Stomach (tissue), 9 donors: ENCODE data around the gene GJE1. TPM values are rescaled to one million over a fixed set of nuclear protein-coding genes. Genes with fewer than 3 reads are reported as not detected.
"Not testable (repeated sequence)": the region's sequence is repeated elsewhere in the genome, so short reads cannot be mapped to it uniquely, and the experiment has no call there.

ENCODE experiments used
- DNase-seq, 2 donors: peaks; one replicate each; pipeline versions ENCODE4 v3.0.0 to v3.0.0-alpha.2; 2013 to 2019
- H3K27ac ChIP-seq, 5 donors: fragments of 200-600 bp in 4 of 5; sonication (generic) in 4 of 5; one replicate each; pipeline ENCODE4 v1.5.1; 2013 to 2019; ENCODE audit warnings: mild to moderate bottlenecking in 1 of 5, moderate library complexity in 1 of 5
- H3K27me3 ChIP-seq, 3 donors: fragments of 200-600 bp; sonication (generic); one replicate each; pipeline ENCODE4 v1.5.1; 2017 to 2019; ENCODE audit warnings: mixed run types in 1 of 3
- H3K36me3 ChIP-seq, 4 donors: fragments of 200-600 bp; sonication (generic); 1 replicate in 3 of 4; 2 replicates in 1 of 4; pipeline ENCODE4 v1.5.1; 2016 to 2019
- H3K4me1 ChIP-seq, 4 donors: fragments of 200-600 bp; sonication (generic); one replicate each; pipeline ENCODE4 v1.5.1; 2016 to 2019
- H3K4me3 ChIP-seq, 4 donors: fragments of 200-600 bp; sonication (generic) in 3 of 4; one replicate each; pipeline ENCODE4 v1.5.1; 2016 to 2019; ENCODE audit warnings: mild to moderate bottlenecking in 1 of 4
- H3K9me3 ChIP-seq, 4 donors: fragments of 200-600 bp; sonication (generic); one replicate each; pipeline ENCODE4 v1.5.1; 2016 to 2019
- EP300 ChIP-seq: sonication (generic); formaldehyde crosslinking; IDR thresholded peaks from one replicate; pipeline ENCODE4 v1.6.1; 2017; ENCODE audit warnings: antibody characterized with exemption
- POLR2A ChIP-seq, 4 donors: fragments of 450-650 bp; IDR thresholded peaks; one replicate each; pipeline ENCODE4 v1.6.1; 2016; ENCODE audit warnings: antibody characterized with exemption in 4 of 4, control low read depth in 2 of 4, mild to moderate bottlenecking in 1 of 4, moderate library complexity in 1 of 4
- POLR2AphosphoS5 ChIP-seq, 3 donors: sonication (generic); formaldehyde crosslinking; IDR thresholded peaks; one replicate each; pipeline ENCODE4 v1.6.1; 2016; ENCODE audit warnings: antibody characterized with exemption in 3 of 3
- WGBS, 5 donors: extraction: QIAGEN DNeasy Blood & Tissue Kit in 3 of 5; methylation state at CpG; one replicate each; pipeline versions ENCODE4 v1.1.5 to v1.1.7; 2013 to 2018; 5-methylcytosine and 5-hydroxymethylcytosine counted together
- intact Hi-C: fragments of 100-400 bp; cut with DNase I; formaldehyde crosslinking; loops from one replicate; pipeline ENCODE4 v1.15.1; 2023; ENCODE audit warnings: low total_unique reads
- polyA plus RNA-seq, 3 donors: library from polyadenylated mRNA; stranded (reverse); fragments of 200-250 nt; gene quantifications; one replicate each; pipeline ENCODE4 v1.2.3, GENCODE V29; 2013
- total RNA-seq, 5 donors: library from RNA; depleted of rRNA; stranded (reverse); fragments of >200 nt; gene quantifications; one replicate each; pipeline versions ENCODE4 v1.1.0 to v1.2.3, GENCODE V29; 2014 to 2016
- TF ChIP-seq, protein P1 (sequence below), 7 experiments: fragments of 450-650 bp in 4 of 7; fragments of 200-600 bp in 3 of 7; sonication (generic) in 3 of 7; IDR thresholded peaks; one replicate each; pipeline ENCODE4 v1.5.1; 2016 to 2019; ENCODE audit warnings: antibody characterized with exemption in 7 of 7, control low read depth in 2 of 7, mild to moderate bottlenecking in 1 of 7
- donor health status: healthy with polysubstance abuse.
- donor health status: Bipolar disorder and iron deficiency.
- donor health status: healthy.

The GJE1 gene
- total and polyA plus RNA-seq, 8 donors: not detected

DNA sequence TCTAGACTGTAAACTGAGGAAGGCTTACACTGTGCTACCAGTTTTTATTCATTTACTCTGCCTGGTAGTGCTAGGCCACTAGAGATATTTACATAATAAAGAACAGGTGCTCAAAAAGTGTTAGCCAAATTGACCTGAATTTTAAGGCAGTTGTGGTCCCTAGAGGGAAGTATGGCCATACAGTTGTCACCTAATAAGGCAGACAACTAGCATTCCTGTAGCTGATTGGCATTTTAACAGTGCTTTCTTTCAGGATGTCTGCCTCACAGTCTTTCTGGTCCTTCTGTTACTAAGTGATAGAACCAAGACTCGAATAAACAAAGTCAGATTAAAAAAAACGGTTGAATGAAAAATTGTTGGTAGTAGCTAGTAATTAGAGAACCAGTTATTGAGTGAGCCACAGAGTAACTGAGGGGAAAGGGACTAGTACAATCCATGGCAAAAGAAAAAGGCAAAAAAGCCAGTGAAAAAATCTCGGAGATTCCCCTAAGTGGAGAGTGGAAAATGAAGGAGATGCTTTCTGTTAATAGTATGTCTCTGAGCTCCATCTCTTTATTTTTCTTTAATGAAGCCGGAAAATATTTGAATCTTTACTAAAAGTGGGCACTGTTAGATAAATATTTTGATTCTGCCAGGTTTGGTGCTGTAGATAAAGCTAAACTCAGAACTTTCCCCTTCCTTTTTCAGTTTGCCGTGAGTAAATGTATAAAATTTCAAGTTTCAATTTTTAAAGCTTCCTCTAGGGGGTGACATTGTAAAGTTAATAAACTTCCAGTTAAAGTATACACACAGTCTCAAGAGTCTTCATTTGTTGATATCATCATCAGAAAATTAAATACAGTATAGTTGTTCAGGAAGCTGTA is 23.4 kb downstream of the GJE1 start:
- Histone ChIP-seq H3K36me3 (peaks cover 0 to 3% (median 0%) of the 10 kb centered on the region in 4 donors), H3K27ac (no peak overlapping the region), H3K4me1 (peaks cover 0 to 41% (median 18%) of the 10 kb centered on the region in 4 donors), H3K4me3 (no peak overlapping the region), H3K27me3 (no peaks in the 10 kb centered on the region), H3K9me3 (no peaks in the 10 kb centered on the region)
- intact Hi-C loops: loop anchor here (10.0 kb wide), 1 partner anchor 49 kb away; no protein-coding TSS in a partner anchor
- DNase-seq: peak in 1 of 2 donors; percentile 43
- 23 to 43% (median 34%) methylated on average over 5 of the region's 5 CpGs for WGBS, 5 donors
- TF ChIP-seq, protein P1, sequence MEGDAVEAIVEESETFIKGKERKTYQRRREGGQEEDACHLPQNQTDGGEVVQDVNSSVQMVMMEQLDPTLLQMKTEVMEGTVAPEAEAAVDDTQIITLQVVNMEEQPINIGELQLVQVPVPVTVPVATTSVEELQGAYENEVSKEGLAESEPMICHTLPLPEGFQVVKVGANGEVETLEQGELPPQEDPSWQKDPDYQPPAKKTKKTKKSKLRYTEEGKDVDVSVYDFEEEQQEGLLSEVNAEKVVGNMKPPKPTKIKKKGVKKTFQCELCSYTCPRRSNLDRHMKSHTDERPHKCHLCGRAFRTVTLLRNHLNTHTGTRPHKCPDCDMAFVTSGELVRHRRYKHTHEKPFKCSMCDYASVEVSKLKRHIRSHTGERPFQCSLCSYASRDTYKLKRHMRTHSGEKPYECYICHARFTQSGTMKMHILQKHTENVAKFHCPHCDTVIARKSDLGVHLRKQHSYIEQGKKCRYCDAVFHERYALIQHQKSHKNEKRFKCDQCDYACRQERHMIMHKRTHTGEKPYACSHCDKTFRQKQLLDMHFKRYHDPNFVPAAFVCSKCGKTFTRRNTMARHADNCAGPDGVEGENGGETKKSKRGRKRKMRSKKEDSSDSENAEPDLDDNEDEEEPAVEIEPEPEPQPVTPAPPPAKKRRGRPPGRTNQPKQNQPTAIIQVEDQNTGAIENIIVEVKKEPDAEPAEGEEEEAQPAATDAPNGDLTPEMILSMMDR (IDR thresholded peaks at IDR 0.05): peak in 3 of 7 experiments; percentile 9 to 44 (median 39)
- no peak for TF ChIP-seq POLR2A (IDR thresholded peaks at IDR 0.05)

GRCh38 chr6:142156758-142157068 is 24.0 kb downstream of the GJE1 start:
- not testable (repeated sequence) for H3K9me3 ChIP-seq, DNase-seq, H3K27ac ChIP-seq, H3K36me3 ChIP-seq, H3K4me3 ChIP-seq, H3K27me3 ChIP-seq
- WGBS, 5 donors: 86 to 89% (median 89%) methylated on average over 4 of the region's 4 CpGs
- intact Hi-C loops: loop anchor here (10.0 kb wide), 1 partner anchor 48 kb away; no protein-coding TSS in a partner anchor
- H3K4me1 ChIP-seq: peaks cover 0 to 47% (median 18%) of the 10 kb centered on the region in 4 donors

- intact Hi-C loops: no loop called here
- H3K27ac ChIP-seq: no peak overlapping the region
- peaks cover 9 to 21% (median 15%) of the 10 kb centered on the region in 4 donors for H3K36me3 ChIP-seq
- TF ChIP-seq EP300 (no peak), POLR2A (IDR thresholded peaks at IDR 0.05) (no peak), POLR2AphosphoS5 (IDR thresholded peaks at IDR 0.05) (no peak)
- TF ChIP-seq, protein P1 (IDR thresholded peaks at IDR 0.05): no peak
- no peaks in the 10 kb centered on the region for H3K9me3 ChIP-seq
- no peaks in the 10 kb centered on the region for H3K27me3 ChIP-seq
- peaks cover 0 to 45% (median 21%) of the 10 kb centered on the region in 4 donors for H3K4me1 ChIP-seq
- WGBS, 5 donors: 26 to 68% (median 37%) methylated on average over 1 of the region's 1 CpG
- H3K4me3 ChIP-seq: no peak overlapping the region
- DNase-seq: no peak
These were observed 30.1 kb downstream of the GJE1 start for GRCh38 chr6:142162780-142163179.

DNA sequence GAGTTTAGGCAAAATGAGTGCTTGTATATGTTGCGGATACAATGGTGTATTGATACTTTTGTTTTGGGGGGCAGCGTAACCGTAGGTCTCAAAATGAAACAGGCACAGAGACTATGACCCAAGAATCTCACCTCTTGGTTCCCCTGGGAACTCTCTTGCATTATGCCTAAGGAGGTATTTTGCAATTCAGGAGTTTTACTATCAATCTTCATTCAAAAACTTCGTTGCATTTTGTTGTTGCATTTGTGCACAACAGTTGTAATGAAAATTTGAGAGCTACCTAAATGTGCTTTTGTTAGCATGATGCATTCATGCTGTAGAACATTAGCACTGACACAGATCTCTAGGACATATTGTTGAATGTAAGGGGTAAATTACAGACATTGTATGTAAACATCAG is 32.5 kb downstream of the GJE1 start:
- WGBS, 5 donors: 86 to 89% (median 87%) methylated on average over 4 of the region's 4 CpGs
- TF ChIP-seq POLR2A (IDR thresholded peaks at IDR 0.05) (no peak), POLR2AphosphoS5 (IDR thresholded peaks at IDR 0.05) (no peak), EP300 (no peak)
- Histone ChIP-seq H3K4me1 (peaks cover 0 to 45% (median 19%) of the 10 kb centered on the region in 4 donors), H3K4me3 (no peak overlapping the region), H3K9me3 (no peaks in the 10 kb centered on the region), H3K27me3 (no peaks in the 10 kb centered on the region), H3K36me3 (peaks cover 10 to 41% (median 36%) of the 10 kb centered on the region in 4 donors), H3K27ac (no peak overlapping the region)
- intact Hi-C loops: no loop called here
- DNase-seq: no peak

DNA sequence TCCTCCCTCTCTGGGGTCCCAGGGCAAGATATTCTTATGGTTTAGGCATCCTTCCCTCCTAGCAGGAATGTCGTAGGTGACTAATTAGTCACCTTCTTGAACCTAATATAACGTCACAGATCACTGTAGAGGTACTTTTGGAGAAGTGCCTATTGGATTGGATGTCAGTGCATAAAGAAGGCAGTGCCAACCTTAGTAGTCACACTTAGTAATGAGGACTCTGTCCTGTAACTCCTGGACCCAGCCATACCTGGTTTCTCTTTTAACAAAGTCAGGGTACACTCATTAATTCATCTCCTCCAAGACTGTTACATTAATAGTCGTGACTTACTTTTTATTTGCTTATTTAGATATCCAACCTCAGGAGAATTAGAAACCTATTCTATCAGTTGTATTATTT is 34.3 kb downstream of the GJE1 start:
- H3K27me3 ChIP-seq: no peaks in the 10 kb centered on the region
- no peak overlapping the region for H3K27ac ChIP-seq
- peaks cover 0 to 35% (median 10%) of the 10 kb centered on the region in 4 donors for H3K4me1 ChIP-seq
- no peak overlapping the region for H3K4me3 ChIP-seq
- peaks cover 19 to 59% (median 55%) of the 10 kb centered on the region in 4 donors for H3K36me3 ChIP-seq
- DNase-seq: no peak
- intact Hi-C loops: no loop called here
- TF ChIP-seq, protein P1 (IDR thresholded peaks at IDR 0.05): no peak
- no peak for TF ChIP-seq EP300
- TF ChIP-seq POLR2A (IDR thresholded peaks at IDR 0.05): no peak
- TF ChIP-seq POLR2AphosphoS5 (IDR thresholded peaks at IDR 0.05): no peak
- no peaks in the 10 kb centered on the region for H3K9me3 ChIP-seq
- WGBS, 5 donors: 74 to 81% (median 80%) methylated on average over 3 of the region's 3 CpGs
